Panc1 (cell line): ENCODE measurements around the gene TCF3. TPM values are rescaled to one million over a fixed set of nuclear protein-coding genes. Genes with fewer than 3 reads are reported as not detected.

Source experiments
- ATAC-seq: fragments of 200-7000 bp; cut with Tn5 transposase; 2 replicates; pipeline ENCODE4 v1.9.1; 2020; ENCODE audit warnings: mild to moderate bottlenecking, moderate library complexity
- BruUV-seq: library from RNA; stranded (reverse); fragments of 400-500 nt; replicated peaks from 2 replicates; lab custom pipeline; 2021; lab: Mats Ljungman, UMichigan
- CTCF ChIA-PET: fragments of 300-600 bp; sonication (Branson Sonifier 250); formaldehyde crosslinking; loops from one replicate; lab custom pipeline; 2022; ENCODE audit warnings: antibody characterized with exemption; lab: Charles Lee
- POLR2A ChIA-PET: fragments of 300-600 bp; sonication (Branson Sonifier 250); formaldehyde crosslinking; loops from one replicate; lab custom pipeline; 2022; ENCODE audit warnings: antibody characterized with exemption; lab: Charles Lee
- DNase-seq: peaks from one replicate; pipeline ENCODE4 v3.0.0-alpha.2; 2010; ENCODE audit warnings: low read depth, low spot score
- H3K27ac ChIP-seq: 2 replicates; pipeline ENCODE4 v1.5.1; 2011; ENCODE audit warnings: mild to moderate bottlenecking, low read length, inconsistent platforms
- H3K27me3 ChIP-seq: fragments of 200-500 bp; sonication (Bioruptor generic); 2 replicates; pipeline ENCODE4 v1.6.0; 2014; ENCODE audit warnings: low read length, inconsistent platforms; ENCODE audit not compliant: control insufficient read depth, insufficient read depth
- H3K36me3 ChIP-seq: fragments of 200-500 bp; sonication (Bioruptor generic); 2 replicates; pipeline ENCODE4 v1.5.1; 2014; ENCODE audit warnings: inconsistent platforms, mild to moderate bottlenecking, low read length, moderate library complexity; ENCODE audit not compliant: control insufficient read depth, insufficient read depth
- H3K4me1 ChIP-seq: 2 replicates; pipeline ENCODE4 v1.5.1; 2011; ENCODE audit warnings: inconsistent platforms, mild to moderate bottlenecking, low read length, moderate library complexity; ENCODE audit not compliant: control insufficient read depth, insufficient read depth
- H3K4me3 ChIP-seq, 2 experiments: 2 replicates each; pipeline ENCODE4 v1.5.1; 2011 to 2012; ENCODE audit warnings: low read depth in 2 of 2, low read length in 2 of 2, mild to moderate bottlenecking in 2 of 2, inconsistent platforms in 1 of 2, moderate library complexity in 1 of 2
- H3K9me3 ChIP-seq: fragments of 200-500 bp; sonication (Bioruptor generic); 2 replicates; pipeline ENCODE4 v1.5.1; 2014; ENCODE audit warnings: low read depth, mild to moderate bottlenecking, inconsistent platforms, low read length, moderate library complexity; ENCODE audit not compliant: control insufficient read depth, insufficient read depth
- POLR2AphosphoS5 ChIP-seq: IDR thresholded peaks from 2 replicates; pipeline ENCODE4 v1.6.1; 2012; ENCODE audit warnings: mild to moderate bottlenecking, low read depth, low read length, moderate library complexity
- SIN3A ChIP-seq: IDR thresholded peaks from 2 replicates; pipeline ENCODE4 v1.6.1; 2012; ENCODE audit warnings: low read depth, mild to moderate bottlenecking, low read length, moderate library complexity, borderline replicate concordance; ENCODE audit not compliant: insufficient read depth
- TCF7L2 ChIP-seq: IDR thresholded peaks from 2 replicates; pipeline ENCODE4 v1.6.1; 2011; ENCODE audit warnings: mild to moderate bottlenecking, low read depth, low read length, inconsistent platforms
- in situ Hi-C: cut with HindIII; loops from 2 replicates; pipeline ENCODE4 v1.10.0; 2016; ENCODE audit warnings: low sequenced_read_pairs, low pct_unique_long_range_greater_than_20kb
- intact Hi-C: fragments of 100-400 bp; cut with micrococcal nuclease; formaldehyde crosslinking; loops from one replicate; pipeline ENCODE4 v1.10.0; 2022; ENCODE audit not compliant: unreplicated experiment
- total RNA-seq: library from RNA; stranded (reverse); gene quantifications from one replicate; pipeline ENCODE4 v1.2.1, GENCODE V29; 2021; ENCODE audit not compliant: unreplicated experiment
- TF ChIP-seq, protein P1 (sequence below), 2 experiments: IDR thresholded peaks; 2 replicates each; pipeline ENCODE4 v1.6.1; 2011 to 2012; ENCODE audit warnings: low read depth in 2 of 2, control low read depth in 1 of 2, low read length in 1 of 2, mild to moderate bottlenecking in 1 of 2, moderate library complexity in 1 of 2; ENCODE audit not compliant: insufficient read depth in 1 of 2
- TF ChIP-seq, protein P2 (sequence below): fragments of 450-650 bp; IDR thresholded peaks from 2 replicates; pipeline ENCODE4 v1.5.1; 2017; ENCODE audit warnings: mild to moderate bottlenecking

TCF3 gene
- total RNA-seq, 1 experiment from 2014 or later: 175 TPM

DNA sequence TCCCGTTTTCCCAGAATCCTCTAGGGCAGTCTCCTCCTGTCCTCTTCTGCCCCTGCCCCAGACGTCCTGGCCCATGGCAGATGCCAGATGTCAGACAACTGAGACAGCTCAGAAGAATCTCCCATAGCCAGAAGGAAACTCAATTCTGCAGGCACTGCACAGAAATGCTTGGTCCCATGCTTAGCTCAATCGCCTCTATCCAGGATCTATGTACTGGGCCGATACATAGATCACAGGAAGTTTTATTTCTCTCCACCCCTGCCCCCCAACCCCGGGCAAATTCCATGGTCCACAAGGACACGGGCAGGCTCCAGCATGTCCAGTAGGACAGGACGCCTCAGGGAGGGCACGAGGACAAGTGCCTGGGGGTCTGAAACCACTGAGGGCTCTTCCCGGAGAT lies 64.5 kb downstream of the TCF3 start:
- Histone ChIP-seq H3K36me3 (peaks cover 3% of the 10 kb centered on the region; the same call in 1 of the 2 replicates), H3K27ac (no peak overlapping the region), H3K4me1 (peaks cover 11% of the 10 kb centered on the region), H3K27me3 (no peaks in the 10 kb centered on the region), H3K9me3 (no peaks in the 10 kb centered on the region), H3K4me3 (no peak overlapping the region)
- in situ Hi-C loops (no loop called here), intact Hi-C loops (no loop called here)
- ChIA-PET CTCF (interaction anchor here (0.7 kb wide), 1 partner anchor 73 kb away, joined by 8 read pairs; no protein-coding TSS in a partner anchor), POLR2A (interaction anchor here (0.6 to 1.2 kb wide), 2 partner anchors 37 to 638 kb away, joined by 3 read pairs; no protein-coding TSS in a partner anchor)
- TF ChIP-seq POLR2AphosphoS5 (no peak), TCF7L2 (no peak), SIN3A (no peak)
- TF ChIP-seq, protein P1, sequence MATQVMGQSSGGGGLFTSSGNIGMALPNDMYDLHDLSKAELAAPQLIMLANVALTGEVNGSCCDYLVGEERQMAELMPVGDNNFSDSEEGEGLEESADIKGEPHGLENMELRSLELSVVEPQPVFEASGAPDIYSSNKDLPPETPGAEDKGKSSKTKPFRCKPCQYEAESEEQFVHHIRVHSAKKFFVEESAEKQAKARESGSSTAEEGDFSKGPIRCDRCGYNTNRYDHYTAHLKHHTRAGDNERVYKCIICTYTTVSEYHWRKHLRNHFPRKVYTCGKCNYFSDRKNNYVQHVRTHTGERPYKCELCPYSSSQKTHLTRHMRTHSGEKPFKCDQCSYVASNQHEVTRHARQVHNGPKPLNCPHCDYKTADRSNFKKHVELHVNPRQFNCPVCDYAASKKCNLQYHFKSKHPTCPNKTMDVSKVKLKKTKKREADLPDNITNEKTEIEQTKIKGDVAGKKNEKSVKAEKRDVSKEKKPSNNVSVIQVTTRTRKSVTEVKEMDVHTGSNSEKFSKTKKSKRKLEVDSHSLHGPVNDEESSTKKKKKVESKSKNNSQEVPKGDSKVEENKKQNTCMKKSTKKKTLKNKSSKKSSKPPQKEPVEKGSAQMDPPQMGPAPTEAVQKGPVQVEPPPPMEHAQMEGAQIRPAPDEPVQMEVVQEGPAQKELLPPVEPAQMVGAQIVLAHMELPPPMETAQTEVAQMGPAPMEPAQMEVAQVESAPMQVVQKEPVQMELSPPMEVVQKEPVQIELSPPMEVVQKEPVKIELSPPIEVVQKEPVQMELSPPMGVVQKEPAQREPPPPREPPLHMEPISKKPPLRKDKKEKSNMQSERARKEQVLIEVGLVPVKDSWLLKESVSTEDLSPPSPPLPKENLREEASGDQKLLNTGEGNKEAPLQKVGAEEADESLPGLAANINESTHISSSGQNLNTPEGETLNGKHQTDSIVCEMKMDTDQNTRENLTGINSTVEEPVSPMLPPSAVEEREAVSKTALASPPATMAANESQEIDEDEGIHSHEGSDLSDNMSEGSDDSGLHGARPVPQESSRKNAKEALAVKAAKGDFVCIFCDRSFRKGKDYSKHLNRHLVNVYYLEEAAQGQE (IDR thresholded peaks at IDR 0.05; ENCODE audit: insufficient read depth in 1 of 2, low read depth in 2 of 2, low read length in 1 of 2): no peak
- TF ChIP-seq, protein P2, sequence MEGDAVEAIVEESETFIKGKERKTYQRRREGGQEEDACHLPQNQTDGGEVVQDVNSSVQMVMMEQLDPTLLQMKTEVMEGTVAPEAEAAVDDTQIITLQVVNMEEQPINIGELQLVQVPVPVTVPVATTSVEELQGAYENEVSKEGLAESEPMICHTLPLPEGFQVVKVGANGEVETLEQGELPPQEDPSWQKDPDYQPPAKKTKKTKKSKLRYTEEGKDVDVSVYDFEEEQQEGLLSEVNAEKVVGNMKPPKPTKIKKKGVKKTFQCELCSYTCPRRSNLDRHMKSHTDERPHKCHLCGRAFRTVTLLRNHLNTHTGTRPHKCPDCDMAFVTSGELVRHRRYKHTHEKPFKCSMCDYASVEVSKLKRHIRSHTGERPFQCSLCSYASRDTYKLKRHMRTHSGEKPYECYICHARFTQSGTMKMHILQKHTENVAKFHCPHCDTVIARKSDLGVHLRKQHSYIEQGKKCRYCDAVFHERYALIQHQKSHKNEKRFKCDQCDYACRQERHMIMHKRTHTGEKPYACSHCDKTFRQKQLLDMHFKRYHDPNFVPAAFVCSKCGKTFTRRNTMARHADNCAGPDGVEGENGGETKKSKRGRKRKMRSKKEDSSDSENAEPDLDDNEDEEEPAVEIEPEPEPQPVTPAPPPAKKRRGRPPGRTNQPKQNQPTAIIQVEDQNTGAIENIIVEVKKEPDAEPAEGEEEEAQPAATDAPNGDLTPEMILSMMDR: no peak
- DNase-seq (no peak), ATAC-seq (no peak)
- TSS peak; percentile 26 for BruUV-seq

DNA sequence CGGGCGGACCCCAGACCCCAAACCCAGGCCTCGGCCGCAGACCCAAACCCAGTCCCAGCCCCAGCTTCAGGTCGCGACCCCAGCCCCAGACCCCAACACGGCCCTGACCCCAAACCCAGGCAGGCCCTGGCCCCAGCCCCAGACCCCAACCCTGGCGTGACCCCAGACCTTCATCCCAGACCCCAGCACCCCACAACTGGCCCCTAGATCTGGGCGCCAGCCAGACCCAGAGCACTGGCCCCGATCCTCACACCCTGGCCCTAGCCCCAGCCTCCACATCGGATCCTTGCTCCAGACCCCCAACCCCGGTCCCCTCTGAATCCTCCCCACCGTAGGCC lies 67.2 kb downstream of the TCF3 start:
- no peak overlapping the region for H3K4me3 ChIP-seq
- ChIA-PET CTCF (no interaction called here), POLR2A (interaction anchor here (0.6 kb wide), 1 partner anchor 70 kb away, joined by 6 read pairs; no protein-coding TSS in a partner anchor)
- no peak overlapping the region for H3K27ac ChIP-seq
- DNase-seq (no peak), ATAC-seq (no peak)
- in situ Hi-C loops: no loop called here
- intact Hi-C loops: no loop called here
- H3K4me1 ChIP-seq: peaks cover 2% of the 10 kb centered on the region
- H3K9me3 ChIP-seq: no peaks in the 10 kb centered on the region
- TF ChIP-seq, protein P2: no peak
- no peak for TF ChIP-seq POLR2AphosphoS5
- no peak for TF ChIP-seq TCF7L2
- TF ChIP-seq, protein P1 (IDR thresholded peaks at IDR 0.05; ENCODE audit: insufficient read depth in 1 of 2, low read depth in 2 of 2, low read length in 1 of 2): no peak
- TF ChIP-seq SIN3A: no peak
- BruUV-seq: no TSS peak
- H3K27me3 ChIP-seq: no peaks in the 10 kb centered on the region
- H3K36me3 ChIP-seq: no peaks in the 10 kb centered on the region
